HG02588 (cell line): ENCODE measurements around the gene GPX7.
"Not testable (repeated sequence)": the region's sequence is repeated elsewhere in the genome, so short reads cannot be mapped to it uniquely, and the experiment has no call there.

Experiments used
- ATAC-seq: cut with Tn5 transposase; IDR thresholded peaks from one replicate; pipeline ENCODE4 v1.9.1; 2021; ENCODE audit warnings: mild to moderate bottlenecking, moderate library complexity; ENCODE audit not compliant: unreplicated experiment

Gene GPX7

DNA sequence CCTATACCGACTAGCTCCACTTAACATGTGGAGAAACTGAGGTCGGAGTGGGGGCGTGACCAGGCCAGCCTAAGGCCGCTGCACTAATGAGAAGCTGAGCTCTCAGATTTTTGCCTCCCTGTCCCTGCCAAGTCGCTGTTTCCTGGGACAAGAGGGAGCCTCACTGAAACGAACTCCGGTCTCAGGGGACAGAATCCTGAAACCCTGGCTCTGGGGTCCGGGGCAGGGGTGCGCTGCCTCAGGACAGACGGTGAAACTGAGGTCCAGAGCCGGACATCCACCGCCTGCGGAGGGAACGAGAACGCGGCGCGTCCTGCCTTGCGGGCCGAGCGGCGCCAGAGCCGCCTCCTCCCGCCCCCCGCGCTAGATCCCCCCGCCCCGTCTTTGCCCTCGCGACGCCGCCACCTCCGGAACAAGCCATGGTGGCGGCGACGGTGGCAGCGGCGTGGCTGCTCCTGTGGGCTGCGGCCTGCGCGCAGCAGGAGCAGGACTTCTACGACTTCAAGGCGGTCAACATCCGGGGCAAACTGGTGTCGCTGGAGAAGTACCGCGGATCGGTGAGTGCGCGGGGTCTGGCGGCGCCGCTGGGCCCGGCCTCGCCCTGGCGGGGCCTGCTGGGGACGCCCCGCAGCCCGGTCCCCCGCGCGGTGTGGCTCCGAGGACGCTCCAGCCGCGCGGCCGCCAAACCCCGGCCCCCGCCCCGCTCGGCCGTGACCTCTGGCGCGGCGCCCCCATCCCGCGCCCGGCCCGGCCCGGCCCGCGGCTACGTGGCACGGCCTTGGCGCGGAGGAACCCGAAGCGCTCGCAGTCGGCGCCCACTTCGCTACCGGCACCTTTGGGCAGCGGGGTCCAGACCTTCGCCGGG is at the start of gene GPX7:
TSS of gene GPX7 (plus strand) at position 381 of the 865 bp plus-strand sequence. CDS start at position 420, 39 bp downstream.
- ATAC-seq: no peak

DNA sequence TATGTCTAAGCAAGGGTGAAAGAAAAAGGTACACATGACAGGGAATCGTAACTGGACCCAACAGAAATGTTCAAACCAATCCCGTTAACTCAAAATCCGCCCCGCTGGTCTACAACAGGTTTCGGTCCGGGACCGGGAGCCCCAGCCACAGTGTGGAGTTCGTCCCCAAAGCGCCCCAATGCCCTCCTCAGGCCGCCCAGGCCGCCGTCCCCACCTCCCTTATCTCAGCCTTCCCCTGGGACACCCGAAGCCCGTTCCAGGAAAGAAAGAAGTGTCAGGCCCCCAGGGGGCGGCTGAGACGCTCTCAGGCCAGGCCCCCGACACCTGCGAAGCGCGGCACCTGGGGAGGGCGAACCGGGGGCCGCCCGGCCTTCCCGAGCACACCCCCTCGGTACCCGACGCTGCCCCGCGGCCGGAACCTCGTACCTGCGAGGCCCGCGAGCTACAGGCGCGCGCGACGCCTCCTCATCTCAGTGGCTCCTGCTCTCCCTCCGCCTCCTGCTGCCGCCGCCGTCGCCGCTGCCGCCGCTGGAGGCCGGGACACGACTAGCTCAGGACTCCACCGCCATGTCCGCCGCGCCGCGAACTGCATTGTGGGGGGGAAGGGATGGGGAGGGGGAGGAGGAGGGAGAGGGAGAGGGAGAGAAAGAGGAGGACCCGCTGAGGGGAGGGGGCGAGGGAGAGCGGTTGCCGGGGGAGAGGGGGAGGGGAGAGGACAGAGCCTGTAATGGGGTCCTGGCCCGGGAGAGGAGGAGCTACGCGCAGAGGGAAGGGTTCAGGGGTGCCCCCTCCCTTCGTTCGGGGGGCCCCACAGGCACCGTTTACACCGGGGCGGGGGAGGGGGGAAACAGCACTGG is 49.4 kb upstream of the GPX7 start, which contains the start of gene TUT4:
TSS of gene TUT4 (minus strand) at position 588 of the 857 bp plus-strand sequence. CDS start 26,812 bp downstream, outside the sequence.
- peak; percentile 39 for ATAC-seq

DNA sequence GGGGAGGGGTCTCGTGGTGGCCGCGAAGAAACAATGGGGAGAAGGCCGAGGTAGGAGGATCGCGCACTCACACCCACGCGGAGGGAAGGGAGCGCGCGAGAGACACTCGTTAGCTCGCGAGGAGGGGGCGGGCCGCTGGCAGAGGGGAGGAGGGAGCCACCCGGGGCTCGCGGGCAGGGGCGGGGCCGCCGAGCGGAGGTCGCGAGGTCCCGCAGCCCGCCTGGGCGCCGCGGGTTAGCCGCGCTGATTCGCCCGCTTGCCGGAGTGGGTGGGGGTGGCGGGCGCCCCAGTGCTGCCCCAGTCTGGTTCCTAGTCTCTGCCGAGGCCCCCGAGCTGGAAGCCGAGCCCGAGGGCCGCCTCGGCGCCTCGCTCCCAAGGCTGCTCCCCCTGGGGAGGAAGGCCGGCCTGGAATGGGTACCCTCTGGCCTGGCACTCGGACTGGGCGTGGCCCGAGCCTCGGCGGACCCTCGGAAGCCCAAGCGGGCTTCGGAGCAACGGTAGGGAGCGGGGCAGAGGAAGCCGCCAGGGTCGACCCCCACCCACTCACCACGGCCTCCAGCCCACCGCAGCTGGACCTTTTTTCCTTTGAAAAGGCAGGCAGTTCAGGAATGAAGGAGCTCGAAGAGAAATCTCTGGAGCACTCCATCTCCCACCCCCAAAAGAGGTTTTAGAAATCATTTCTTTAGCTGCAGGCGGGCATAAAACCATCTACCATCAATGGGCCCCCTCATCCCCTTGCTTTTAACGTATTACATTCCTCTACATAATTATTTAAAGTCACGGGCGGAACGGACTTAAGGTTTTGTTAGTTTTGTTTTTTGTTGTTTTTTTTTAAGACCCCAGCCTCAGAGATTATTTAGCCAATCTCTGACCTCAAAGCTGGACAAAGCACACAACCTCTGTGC is 48.6 kb upstream of the GPX7 start:
- ATAC-seq: peak; percentile 66

DNA sequence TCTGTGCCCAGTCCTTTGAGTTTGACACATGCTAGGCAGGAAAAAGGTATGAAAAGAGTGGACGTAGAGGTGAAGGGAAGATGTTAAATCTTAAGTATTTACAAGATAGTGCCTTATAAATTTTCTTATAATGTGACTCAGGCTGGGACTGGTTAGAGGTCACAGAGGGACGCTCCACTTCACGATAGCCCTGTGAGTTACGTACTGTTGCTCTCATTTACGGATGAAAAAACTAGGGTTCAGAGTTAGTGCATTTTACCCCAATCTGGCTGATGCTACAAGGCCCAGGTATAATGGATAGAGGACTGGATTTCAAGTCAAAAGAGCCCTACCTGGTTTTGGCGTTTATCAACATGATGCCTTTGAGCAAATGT is 47.9 kb upstream of the GPX7 start:
- no peak for ATAC-seq

DNA sequence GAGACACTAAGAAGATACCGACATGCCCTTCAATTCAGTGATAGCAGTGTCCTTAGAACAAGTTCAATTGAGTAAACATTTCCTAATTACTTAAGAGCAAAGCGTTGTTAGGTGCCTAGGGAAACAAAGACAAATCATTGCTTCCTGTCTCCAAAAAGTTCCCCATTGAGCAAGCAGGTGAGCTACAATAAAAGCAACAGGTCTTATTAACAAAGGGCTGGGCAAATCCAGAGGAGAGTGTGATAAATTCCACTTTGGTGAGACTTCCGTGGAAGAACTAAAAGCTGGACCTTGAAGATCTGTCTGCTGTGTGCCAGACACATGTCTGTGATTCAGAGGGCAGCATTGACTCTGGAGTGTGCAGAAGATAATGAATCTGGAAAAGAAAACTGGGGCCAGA is 47.4 kb upstream of the GPX7 start:
- no peak for ATAC-seq

DNA sequence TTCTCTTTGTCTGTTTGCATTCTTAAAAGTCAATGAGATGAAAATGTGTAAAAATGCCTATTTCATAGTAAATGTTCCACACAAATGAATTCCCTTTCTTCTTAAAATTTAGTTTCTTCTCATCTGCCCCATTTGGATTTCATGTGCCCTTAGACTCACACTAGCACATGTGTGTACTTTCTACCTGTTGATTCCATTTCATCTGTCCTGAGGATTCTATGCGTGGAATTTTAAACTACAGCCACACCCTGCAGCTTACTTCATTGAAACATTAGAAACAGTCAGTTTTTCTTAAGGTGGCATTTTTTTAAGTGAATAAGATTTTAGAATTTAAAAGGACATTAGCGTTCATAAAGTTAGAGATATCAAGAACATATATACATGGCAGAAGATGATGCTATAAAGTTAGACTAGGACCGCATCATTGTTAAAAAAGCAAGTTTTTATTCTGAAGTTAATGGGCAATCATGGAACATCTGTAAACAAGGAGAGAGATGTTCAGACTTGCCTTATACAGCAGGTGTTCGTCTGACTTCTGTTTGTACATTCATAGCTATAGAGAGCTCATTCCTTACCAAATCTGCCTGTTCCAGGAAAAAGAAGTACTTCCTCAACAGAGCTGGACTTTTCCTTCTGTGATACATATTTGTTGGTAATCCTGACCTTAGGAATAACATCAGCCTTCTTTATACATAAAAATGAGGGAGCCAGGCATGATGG is 45.4 kb upstream of the GPX7 start:
- no peak for ATAC-seq

DNA sequence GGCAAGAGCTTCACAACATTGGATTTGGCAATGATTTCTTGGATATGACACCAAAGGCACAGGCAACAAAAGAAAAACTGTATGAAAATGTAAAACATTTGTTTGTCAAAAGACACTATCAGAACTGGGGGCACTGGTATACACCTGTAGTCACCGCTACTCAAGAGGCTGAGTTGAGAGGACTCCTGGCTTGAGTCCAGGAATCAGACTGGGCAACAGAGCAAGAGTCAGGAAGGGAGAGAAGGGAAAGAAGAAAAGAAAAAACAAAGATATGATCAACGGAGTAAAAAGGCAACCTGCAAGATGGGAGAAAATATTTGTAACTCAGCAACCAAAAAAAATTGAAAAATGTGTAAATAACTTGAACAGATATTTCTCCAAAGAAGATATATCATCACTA is 43.2 kb upstream of the GPX7 start:
- no peak for ATAC-seq

DNA sequence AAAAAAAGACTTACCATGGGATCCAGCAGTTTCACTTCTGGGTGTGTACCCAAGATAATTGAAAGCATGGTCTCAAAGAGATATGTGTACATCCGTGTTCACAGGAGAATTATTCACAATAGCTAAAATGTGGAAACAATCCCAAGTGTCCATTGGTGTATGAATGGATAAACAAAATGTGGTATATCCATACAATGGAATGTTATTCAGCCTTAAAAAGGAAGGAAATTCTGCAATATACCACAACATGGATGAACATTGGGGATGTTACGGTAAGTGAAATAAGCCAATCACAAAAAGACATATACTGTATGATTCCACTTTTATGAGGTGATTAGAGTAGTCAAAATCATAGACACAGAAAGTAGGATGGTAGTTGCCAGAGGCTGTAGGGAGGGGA is 42.3 kb upstream of the GPX7 start:
- ATAC-seq: no peak

DNA sequence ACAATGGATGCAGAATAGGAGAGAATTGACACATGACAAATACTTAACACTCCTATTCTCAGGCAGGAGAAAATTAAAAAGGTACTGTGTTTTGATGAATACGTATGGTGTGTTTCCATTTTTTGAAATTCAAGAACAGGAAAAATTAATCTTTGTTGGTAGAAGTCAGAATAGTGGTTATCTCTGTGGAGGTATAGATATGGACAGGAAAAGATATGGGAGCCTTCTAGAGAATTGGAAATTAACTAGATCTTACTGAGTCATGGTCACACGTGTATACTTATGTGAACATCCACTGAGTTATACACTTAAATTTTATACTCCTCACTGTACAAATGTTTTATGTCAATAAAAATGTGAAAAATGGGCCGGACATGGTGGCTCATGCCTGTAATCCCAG is 39.4 kb upstream of the GPX7 start:
- no peak for ATAC-seq

DNA sequence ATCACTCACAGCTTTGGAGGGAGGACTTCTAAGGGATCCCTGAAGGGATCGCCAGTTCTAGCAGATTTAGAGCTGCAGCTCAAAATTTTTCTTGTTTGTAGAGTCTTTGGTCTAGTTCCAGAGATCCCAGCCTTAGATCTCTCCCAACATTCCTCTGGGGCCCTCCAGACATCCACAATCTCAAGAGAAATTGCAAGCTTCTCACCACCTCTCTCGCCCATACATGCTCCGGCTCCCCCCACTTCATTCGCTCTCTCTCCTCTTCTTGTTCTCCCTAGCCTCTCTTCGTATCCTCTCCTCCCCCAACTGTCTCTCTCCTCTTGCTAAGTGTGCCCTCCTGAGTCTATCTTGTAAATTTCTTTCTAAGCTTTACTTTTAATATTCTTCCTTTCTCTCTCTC is 34.2 kb upstream of the GPX7 start:
- no peak for ATAC-seq

DNA sequence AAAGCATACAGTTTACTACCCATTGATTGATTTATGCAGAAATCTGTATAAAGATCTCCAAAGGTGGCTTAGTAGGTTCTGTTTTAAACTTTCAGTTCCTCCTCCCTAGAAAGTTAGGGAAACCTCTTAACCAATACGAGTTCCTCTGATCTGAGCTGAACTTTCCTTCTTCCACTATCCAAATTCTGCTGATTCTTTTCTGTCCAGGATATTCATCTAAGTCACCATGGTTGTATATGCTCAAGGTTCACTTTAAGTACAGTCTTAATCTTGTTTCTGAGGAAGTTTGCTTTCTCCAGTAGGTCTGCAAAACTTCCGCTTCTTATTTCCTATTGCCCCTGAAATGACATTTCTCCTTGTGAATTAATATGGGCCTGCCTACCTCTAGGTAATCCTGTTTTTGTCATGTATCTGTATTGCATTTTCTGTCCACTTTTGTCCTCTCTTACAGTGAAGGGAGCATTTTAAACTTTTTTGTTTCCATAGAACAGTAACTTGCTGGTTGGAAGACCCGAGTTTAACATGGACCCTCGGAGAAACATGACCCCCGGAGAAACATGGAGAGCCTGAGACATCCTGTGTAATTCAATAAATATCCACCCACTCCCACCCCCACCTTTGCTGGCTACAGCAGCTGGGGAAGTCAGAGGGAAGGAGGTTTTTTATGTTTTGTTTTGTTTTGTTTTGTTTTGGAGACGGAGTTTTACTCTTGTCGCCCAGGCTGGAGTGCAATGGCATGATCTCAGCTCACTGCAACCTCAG is 32.5 kb upstream of the GPX7 start:
- no peak for ATAC-seq

DNA sequence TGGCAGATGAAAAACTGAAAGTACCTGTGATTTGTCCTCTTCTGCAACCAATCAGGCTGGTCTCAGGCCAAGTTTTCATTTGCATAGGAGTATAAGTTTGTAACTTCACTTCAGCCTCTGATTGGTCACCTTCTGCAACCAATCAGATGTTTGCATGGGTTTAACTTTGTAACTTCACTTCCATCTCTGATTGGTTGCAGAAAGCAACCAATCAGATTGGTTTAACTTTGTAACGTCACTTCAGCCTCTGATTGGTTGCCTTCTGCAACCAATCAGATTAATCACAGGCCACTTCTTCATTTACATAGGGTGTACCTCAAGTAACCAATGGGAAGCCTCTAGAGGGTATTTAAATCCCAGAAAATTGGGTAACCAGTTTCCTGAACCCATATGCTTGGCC is 30.4 kb upstream of the GPX7 start:
- no peak for ATAC-seq

DNA sequence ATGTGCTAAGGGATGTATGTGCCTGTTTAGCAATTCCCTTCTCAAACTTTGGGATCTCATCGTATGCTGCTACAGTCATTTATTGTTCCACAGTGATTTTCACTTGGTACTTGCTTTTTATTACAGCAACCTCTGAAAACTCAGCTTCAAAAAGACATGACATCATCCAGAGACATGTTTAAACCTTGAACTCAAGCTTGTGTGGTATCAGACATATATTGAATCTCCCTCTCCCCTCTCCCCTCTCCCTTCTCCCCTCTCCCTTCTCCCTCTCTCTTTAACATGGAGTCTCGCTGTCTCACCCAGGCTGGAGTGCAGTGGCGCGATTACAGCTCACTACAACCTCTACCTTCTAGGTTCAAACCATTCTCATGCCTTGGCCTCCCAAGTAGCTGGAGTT is 29.8 kb upstream of the GPX7 start:
- no peak for ATAC-seq

DNA sequence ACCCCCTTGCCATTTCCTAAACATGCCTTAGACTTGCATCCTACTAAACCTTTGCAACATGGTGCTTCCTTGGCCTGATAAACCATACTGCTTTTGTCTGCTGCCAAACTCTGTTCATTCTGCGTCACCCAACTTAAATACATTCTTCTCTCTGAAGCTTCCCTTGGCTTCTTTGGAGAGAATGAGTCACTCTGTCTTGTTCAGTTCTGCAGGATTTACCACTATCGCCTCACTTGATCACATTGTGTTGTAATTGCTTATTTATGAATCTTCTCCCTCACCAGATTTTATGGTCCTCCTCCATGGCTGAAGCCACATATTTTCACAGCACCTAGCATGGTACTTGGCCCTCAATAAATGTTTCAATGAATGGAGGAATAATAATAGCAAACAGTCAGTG is 27.6 kb upstream of the GPX7 start:
- ATAC-seq: no peak

DNA sequence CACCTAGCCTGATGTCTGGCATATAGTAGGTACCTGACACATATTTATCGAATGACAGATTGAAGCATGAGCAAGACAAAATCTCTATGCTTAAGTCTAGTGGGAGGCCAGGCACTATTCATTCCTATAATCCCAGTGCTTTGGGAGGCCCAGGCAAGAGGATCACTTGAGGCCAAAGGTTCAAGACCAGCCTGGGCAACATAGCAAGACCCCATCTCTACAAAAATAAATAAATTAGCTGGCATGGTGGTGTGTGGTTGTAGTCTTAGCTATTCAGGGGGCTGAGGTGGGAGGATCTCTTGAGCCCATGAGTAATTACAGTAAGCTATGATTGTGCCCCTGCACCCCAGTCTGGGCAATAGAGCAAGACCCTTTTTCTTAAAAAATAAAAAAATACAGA is 26.1 kb upstream of the GPX7 start:
- ATAC-seq: no peak

DNA sequence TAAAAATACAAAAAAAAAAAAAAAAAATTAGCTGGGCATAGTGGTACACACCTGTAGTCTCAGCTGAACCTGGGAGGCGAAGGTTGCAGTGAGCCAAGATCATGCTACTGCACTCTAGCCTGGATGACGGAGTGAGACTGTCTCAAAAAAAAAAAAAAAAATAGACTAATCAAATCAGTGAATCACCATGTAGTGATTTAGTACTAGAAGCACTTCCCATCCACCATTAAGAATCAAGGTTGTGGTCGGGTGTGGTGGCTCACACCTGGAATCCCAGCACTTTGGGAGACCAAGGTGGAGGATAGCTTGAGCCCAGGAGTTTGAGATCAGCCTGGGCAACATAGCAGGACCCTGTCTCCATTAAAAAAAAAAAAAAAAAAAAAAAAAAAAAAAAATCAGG is 24.1 kb upstream of the GPX7 start:
- not testable (repeated sequence) for ATAC-seq

DNA sequence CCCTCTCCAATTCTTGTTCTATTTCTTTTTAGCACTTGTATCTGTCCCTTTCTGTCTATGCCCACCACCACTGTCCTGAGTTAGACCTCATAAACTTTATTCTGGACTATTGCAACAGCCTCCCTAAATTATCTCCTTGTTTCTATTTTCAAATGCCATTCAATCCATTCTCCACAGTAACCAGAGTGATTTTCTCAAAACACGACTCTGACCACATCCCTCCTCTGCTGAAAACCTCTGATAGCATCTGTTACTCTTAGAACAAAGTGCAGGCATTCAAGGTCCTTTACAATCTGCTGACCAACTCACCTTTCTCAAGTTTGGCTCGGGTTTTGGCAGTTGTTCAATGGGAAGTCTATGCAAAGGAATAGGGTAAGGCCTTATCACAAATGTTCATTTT is 22.8 kb upstream of the GPX7 start:
- ATAC-seq: no peak

DNA sequence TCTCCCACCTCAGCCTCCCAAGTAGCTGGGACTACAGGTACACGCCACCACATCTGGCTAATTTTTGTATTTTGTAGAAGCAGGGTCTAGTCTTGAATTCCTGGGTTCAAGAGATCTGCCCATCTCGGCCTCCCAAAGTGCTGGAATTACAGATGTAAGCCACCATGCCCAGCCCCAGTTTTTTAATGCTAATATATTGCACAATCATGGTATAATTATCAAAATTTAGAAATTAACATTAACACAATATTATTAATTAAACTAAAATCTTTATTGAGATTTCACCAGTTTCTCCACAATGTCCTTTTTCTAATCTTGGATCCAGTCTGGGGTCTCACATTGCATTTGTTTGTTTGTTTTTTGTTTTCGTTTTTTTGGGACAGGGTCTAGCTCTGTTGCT is 21.9 kb upstream of the GPX7 start:
- no peak for ATAC-seq

DNA sequence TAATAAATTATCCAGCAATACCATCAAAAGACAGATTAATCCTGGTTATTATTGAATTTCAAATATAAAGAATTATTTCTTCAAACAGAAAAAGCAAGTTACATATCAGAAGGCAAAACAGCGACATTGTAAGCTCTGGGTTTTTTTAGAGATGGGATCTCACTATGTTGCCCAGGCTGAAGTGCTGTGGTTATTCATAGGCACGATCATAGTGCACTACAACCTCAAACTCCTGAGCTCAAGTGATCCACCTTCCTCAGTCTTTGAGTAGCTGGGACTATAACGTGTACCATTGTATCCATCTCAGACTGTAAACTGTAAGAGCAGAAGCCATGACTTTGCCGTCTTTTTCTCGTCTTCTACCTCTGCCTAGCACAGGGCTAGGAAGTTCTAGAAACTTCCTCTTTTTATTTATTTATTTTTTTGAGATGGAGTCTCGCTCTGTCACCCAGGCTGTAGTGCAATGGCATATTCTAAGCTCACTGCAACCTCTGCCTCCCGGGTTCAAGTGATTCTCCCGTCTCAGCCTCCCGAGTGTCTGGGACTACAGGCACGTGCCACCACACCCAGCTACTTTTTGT is 20.0 kb upstream of the GPX7 start:
- no peak for ATAC-seq
